Erythroblast (primary cell): ENCODE results near the gene DISP2.

Experiments used
- DNase-seq, 2 experiments: peaks; one replicate each; lab custom pipeline; 2025; lab: John Stamatoyannopoulos, UW
- GATA1 ChIP-seq: IDR thresholded peaks from 2 replicates; pipeline ENCODE4 v1.6.1; 2011; ENCODE audit warnings: low read depth, mild to moderate bottlenecking, control low read depth, low read length, moderate library complexity
- POLR2A ChIP-seq: IDR thresholded peaks from 2 replicates; pipeline ENCODE4 v1.6.1; 2011; ENCODE audit warnings: mild to moderate bottlenecking, low read length

The DISP2 gene

GRCh38 chr15:40332113-40332781 is 25.8 kb upstream of the DISP2 start:
- no peak for DNase-seq
- TF ChIP-seq POLR2A, result no peak
- no peak for TF ChIP-seq GATA1

GRCh38 chr15:40333922-40334492 is 24.0 kb upstream of the DISP2 start:
- DNase-seq, result peak in 1 of 2 experiments; percentile 16
- TF ChIP-seq GATA1, result no peak
- no peak for TF ChIP-seq POLR2A

DNA sequence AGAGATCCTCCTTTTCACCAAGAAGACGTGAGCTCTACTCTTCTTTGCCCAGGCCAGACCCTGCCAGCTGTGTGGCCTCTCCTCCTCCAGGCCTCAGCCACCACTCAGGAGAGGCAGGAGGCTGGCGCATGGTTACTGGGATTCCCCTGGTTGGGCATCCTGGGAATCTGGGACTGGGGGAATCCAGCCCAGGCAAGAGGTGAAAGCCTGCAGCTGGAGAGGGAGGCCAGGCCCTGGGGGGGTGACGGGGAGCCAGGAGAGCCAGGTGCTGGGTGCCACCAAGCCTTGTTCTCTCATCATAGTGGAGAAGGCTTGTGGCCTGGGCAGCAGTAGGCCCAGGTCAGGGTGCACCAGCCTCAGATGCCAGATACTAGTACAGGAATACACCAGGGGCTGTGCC is 23.5 kb upstream of the DISP2 start:
- no peak for DNase-seq
- TF ChIP-seq GATA1 (no peak), POLR2A (no peak)

- TF ChIP-seq POLR2A (no peak), GATA1 (no peak)
- no peak for DNase-seq
Measured at GRCh38 chr15:40334941-40335795, 22.9 kb upstream of the DISP2 start.

GRCh38 chr15:40335938-40336743 is 21.9 kb upstream of the DISP2 start:
- DNase-seq, result no peak

GRCh38 chr15:40336744-40337122 is 21.3 kb upstream of the DISP2 start:
- peak; percentile 23 to 39 for DNase-seq
- TF ChIP-seq POLR2A (no peak), GATA1 (no peak)

More at GRCh38 chr15:40335938-40336743, 21.9 kb upstream of the DISP2 start:
- TF ChIP-seq GATA1, result no peak
- TF ChIP-seq POLR2A, result no peak

- no peak for TF ChIP-seq GATA1
Measured at GRCh38 chr15:40337597-40337996, 20.4 kb upstream of the DISP2 start.

DNA sequence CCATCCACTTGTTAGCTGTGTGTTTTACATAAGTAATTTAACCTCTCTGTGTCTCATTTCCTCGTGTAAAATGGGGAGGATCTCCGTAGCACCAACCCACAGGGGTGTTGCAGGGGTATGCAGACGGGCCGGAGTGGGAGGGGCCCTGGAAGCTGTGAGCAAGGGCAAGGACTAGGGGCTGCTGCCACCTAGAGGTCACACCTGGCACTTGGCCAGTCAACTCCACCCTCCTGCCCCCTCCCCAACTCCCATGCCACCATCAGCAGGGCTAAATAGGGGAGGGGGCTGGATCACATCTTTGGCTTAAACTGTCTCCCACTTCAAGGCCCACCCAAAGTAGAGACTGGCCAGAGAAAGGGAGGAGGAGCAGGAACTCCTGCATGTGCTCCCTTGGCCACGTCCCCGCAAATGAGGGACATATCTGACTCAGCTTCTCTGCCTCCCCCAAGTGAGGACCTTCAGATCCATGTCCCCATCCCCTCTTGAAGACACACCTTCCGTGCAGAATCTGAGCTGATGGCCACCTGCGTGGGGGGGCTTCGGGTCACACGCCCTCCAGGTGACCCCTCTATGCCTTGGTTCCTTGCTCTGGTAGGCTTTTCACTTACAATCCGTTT is 19.9 kb upstream of the DISP2 start:
- DNase-seq, result peak; percentile 70 to 72
- TF ChIP-seq POLR2A, result no peak
- no peak for TF ChIP-seq GATA1

More at GRCh38 chr15:40337597-40337996, 20.4 kb upstream of the DISP2 start:
- no peak for DNase-seq

DNA sequence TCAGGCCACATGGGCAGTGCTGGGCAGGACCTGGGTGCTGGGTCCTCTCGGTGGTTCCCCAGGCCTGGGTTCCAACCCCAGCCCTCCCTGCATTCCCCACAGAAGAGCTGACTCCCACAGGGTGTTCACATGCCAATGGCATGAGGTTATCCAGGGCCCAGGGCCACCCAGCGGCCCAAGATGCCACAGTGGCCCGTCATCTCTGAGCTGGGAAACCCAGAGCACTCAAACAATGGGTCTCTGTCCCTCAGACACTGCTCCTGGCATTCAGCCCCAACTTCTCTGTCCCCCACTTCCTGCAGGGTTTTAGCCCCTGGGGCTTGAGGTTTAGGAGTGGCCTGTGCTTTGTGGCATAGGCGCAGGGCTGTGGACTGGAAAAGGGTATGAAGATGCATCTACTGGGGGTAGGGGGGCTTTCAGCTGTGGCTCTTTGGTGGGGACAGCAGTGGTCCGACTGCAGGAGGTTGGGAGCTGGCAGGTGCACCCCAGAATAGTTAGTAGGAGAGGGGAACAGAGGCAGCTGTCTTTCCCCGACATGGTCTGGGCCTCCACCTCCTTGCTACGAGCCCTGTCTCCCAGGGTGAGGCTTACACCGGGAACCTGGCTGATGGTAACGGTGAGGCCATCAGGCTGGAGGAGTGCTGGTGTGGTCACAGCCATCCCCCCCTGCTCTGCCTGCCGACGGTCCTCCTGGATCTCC is 18.9 kb upstream of the DISP2 start:
- no peak for DNase-seq
- TF ChIP-seq POLR2A (no peak), GATA1 (no peak)

- DNase-seq, result no peak
- no peak for TF ChIP-seq GATA1
- TF ChIP-seq POLR2A, result no peak
Measured at GRCh38 chr15:40339621-40339945, 18.4 kb upstream of the DISP2 start.

- TF ChIP-seq GATA1 (no peak), POLR2A (no peak)
- DNase-seq, result no peak
Measured at GRCh38 chr15:40340038-40340739, 17.8 kb upstream of the DISP2 start.
